GM23338 (cell line): ENCODE data around the gene SLC39A10. TPM values are rescaled to one million over a fixed set of nuclear protein-coding genes. Genes with fewer than 3 reads are reported as not detected.

Experiments
- ATAC-seq: fragments of 200-7000 bp; cut with Tn5 transposase; 3 replicates; pipeline ENCODE4 v1.9.1; 2020
- DNase-seq: peaks from one replicate; pipeline ENCODE4 v3.0.0-alpha.2; 2015; ENCODE audit warnings: low spot score
- H2AFZ ChIP-seq: fragments of 200-600 bp; sonication (generic); 2 replicates; pipeline ENCODE4 v1.8.0; 2016; ENCODE audit warnings: antibody characterized with exemption, mild to moderate bottlenecking, moderate library complexity
- H3F3A ChIP-seq: fragments of 200-600 bp; sonication (generic); replicated peaks from 2 replicates; pipeline ENCODE4 v1.8.0; 2017; ENCODE audit warnings: antibody characterized with exemption, mixed run types, low read depth
- H3K27ac ChIP-seq: fragments of 200-600 bp; sonication (generic); 2 replicates; pipeline ENCODE4 v1.6.1; 2016; ENCODE audit warnings: low read depth
- H3K27me3 ChIP-seq: fragments of 200-600 bp; sonication (generic); 2 replicates; pipeline ENCODE4 v1.8.0; 2016; ENCODE audit warnings: mild to moderate bottlenecking, mixed run types, moderate library complexity; ENCODE audit not compliant: insufficient read depth
- H3K36me3 ChIP-seq: fragments of 200-600 bp; sonication (generic); 2 replicates; pipeline ENCODE4 v1.8.0; 2016; ENCODE audit warnings: mild to moderate bottlenecking; ENCODE audit not compliant: insufficient read depth
- H3K4me1 ChIP-seq: fragments of 200-600 bp; sonication (generic); 2 replicates; pipeline ENCODE4 v1.8.0; 2016; ENCODE audit warnings: mild to moderate bottlenecking, moderate library complexity; ENCODE audit not compliant: insufficient read depth
- H3K4me2 ChIP-seq: fragments of 200-600 bp; sonication (generic); 2 replicates; pipeline ENCODE4 v1.7.1; 2017; ENCODE audit warnings: mixed run types
- H3K4me3 ChIP-seq: fragments of 200-600 bp; sonication (generic); 2 replicates; pipeline ENCODE4 v1.6.1; 2016; ENCODE audit warnings: mixed run types
- H3K79me2 ChIP-seq: fragments of 200-600 bp; sonication (generic); replicated peaks from 2 replicates; pipeline ENCODE4 v1.8.0; 2017; ENCODE audit warnings: mild to moderate bottlenecking; ENCODE audit not compliant: insufficient read depth
- H3K9me2 ChIP-seq: fragments of 200-600 bp; sonication (generic); 2 replicates; pipeline ENCODE4 v1.8.0; 2017; ENCODE audit not compliant: insufficient read depth
- H4K20me1 ChIP-seq: fragments of 200-600 bp; sonication (generic); replicated peaks from 2 replicates; pipeline ENCODE4 v1.8.0; 2017; ENCODE audit warnings: mild to moderate bottlenecking; ENCODE audit not compliant: insufficient read depth
- H3K27ac Mint-ChIP-seq: 2 replicates; pipeline ENCODE4 v1.8.0; 2020; ENCODE audit warnings: inconsistent platforms, mild to moderate bottlenecking, moderate library complexity, mixed read lengths
- H3K27me3 Mint-ChIP-seq: 3 replicates; pipeline ENCODE4 v1.8.0; 2022; ENCODE audit warnings: low read depth, mild to moderate bottlenecking, moderate library complexity, mixed read lengths, inconsistent platforms; ENCODE audit not compliant: insufficient read depth, poor library complexity
- H3K36me3 Mint-ChIP-seq: 3 replicates; pipeline ENCODE4 v1.8.0; 2021; ENCODE audit warnings: low read depth, mild to moderate bottlenecking, inconsistent platforms, moderate library complexity, mixed read lengths
- H3K4me1 Mint-ChIP-seq: 3 replicates; pipeline ENCODE4 v1.8.0; 2020; ENCODE audit warnings: mild to moderate bottlenecking, inconsistent platforms, mixed read lengths
- H3K4me3 Mint-ChIP-seq: 3 replicates; pipeline ENCODE4 v1.8.0; 2021; ENCODE audit warnings: moderate library complexity, mild to moderate bottlenecking, inconsistent platforms, mixed read lengths
- H3K9me3 Mint-ChIP-seq: 3 replicates; pipeline ENCODE4 v1.8.0; 2020; ENCODE audit warnings: moderate library complexity, mild to moderate bottlenecking, inconsistent platforms, mixed read lengths
- CREB1 ChIP-seq: fragments of 250-450 bp; sonication (Bioruptor Pico); IDR thresholded peaks from 2 replicates; pipeline ENCODE4 v1.5.0; 2020; ENCODE audit warnings: low read depth, mild to moderate bottlenecking, moderate library complexity
- CTCF ChIP-seq, 2 experiments: fragments of 200-600 bp in 1 of 2; sonication (generic) in 1 of 2; conservative IDR thresholded peaks; 2 replicates each; pipeline versions ENCODE4 v1.5.1 to v1.6.1; 2016 to 2017; ENCODE audit warnings: antibody characterized with exemption in 2 of 2, low read depth in 2 of 2, mild to moderate bottlenecking in 2 of 2, moderate library complexity in 1 of 2
- EZH2 ChIP-seq: fragments of 200-600 bp; sonication (generic); IDR thresholded peaks from one replicate; pipeline ENCODE4 v1.8.0; 2017; ENCODE audit warnings: antibody characterized with exemption, mild to moderate bottlenecking, low read depth; ENCODE audit not compliant: unreplicated experiment
- EZH2phosphoT487 ChIP-seq: fragments of 200-600 bp; sonication (generic); IDR thresholded peaks from one replicate; pipeline ENCODE4 v1.8.1; 2018; ENCODE audit warnings: antibody characterized with exemption; ENCODE audit not compliant: unreplicated experiment
- JUNB ChIP-seq: IDR thresholded peaks from one replicate; pipeline ENCODE4 v1.6.1; 2016; ENCODE audit warnings: antibody characterized with exemption; ENCODE audit not compliant: unreplicated experiment
- NANOG ChIP-seq: IDR thresholded peaks from 2 replicates; pipeline ENCODE4 v1.6.1; 2016; ENCODE audit warnings: antibody characterized with exemption, borderline replicate concordance
- POLR2AphosphoS5 ChIP-seq: IDR thresholded peaks from 2 replicates; pipeline ENCODE4 v1.6.1; 2016; ENCODE audit warnings: antibody characterized with exemption, low read depth
- STAT1 ChIP-seq: IDR thresholded peaks from one replicate; pipeline ENCODE4 v1.6.1; 2016; ENCODE audit warnings: antibody characterized with exemption; ENCODE audit not compliant: unreplicated experiment
- ZNF114 ChIP-seq: fragments of 250-450 bp; sonication (Bioruptor Pico); IDR thresholded peaks from 2 replicates; pipeline ENCODE4 v1.5.0; 2020; ENCODE audit warnings: mild to moderate bottlenecking, moderate library complexity
- ZNF331 ChIP-seq: fragments of 250-450 bp; sonication (Bioruptor Pico); IDR thresholded peaks from 2 replicates; pipeline ENCODE4 v1.5.0; 2020; ENCODE audit warnings: low read depth, mild to moderate bottlenecking, moderate library complexity
- polyA plus RNA-seq: library from polyadenylated mRNA; unstranded; fragments of >200 nt; fragmentation: Nextera tagmentation; extraction: Ambion mirVana; gene quantifications from 2 replicates; pipeline ENCODE4 v1.2.1, GENCODE V29; 2016
- total RNA-seq: library from RNA; depleted of rRNA; stranded (reverse); fragments of >200 nt; shearing (Covaris generic); gene quantifications from 2 replicates; pipeline ENCODE4 v1.2.3, GENCODE V29; 2014
- TF ChIP-seq, protein P1 (sequence below): fragments of 250-450 bp; sonication (Bioruptor Pico); IDR thresholded peaks from 2 replicates; pipeline ENCODE4 v1.5.0; 2020; ENCODE audit warnings: mild to moderate bottlenecking, moderate library complexity
- TF ChIP-seq, protein P2 (sequence below): IDR thresholded peaks from one replicate; pipeline ENCODE4 v1.6.1; 2018; ENCODE audit warnings: antibody characterized with exemption; ENCODE audit not compliant: unreplicated experiment
- TF ChIP-seq, protein P3 (sequence below): IDR thresholded peaks from 2 replicates; pipeline ENCODE4 v1.6.1; 2016; ENCODE audit warnings: antibody characterized with exemption

SLC39A10 gene
- total and polyA plus RNA-seq, 2 experiments from 2014 or later = 261 to 356 TPM

- peaks cover 6% of the 10 kb centered on the region for H3K4me1 ChIP-seq
- H3K36me3 Mint-ChIP-seq = no peaks in the 10 kb centered on the region; the same call in 1 of the 3 replicates
- no peaks in the 10 kb centered on the region for H3K9me2 ChIP-seq
- no peaks in the 10 kb centered on the region for H3F3A ChIP-seq
- no peak overlapping the region for H3K4me3 ChIP-seq
- no peak for TF ChIP-seq STAT1
- no peak for TF ChIP-seq CTCF (conservative IDR thresholded peaks at IDR 0.05; ENCODE audit: low read depth in 2 of 2)
- TF ChIP-seq ZNF114 = no peak
- TF ChIP-seq, protein P1, sequence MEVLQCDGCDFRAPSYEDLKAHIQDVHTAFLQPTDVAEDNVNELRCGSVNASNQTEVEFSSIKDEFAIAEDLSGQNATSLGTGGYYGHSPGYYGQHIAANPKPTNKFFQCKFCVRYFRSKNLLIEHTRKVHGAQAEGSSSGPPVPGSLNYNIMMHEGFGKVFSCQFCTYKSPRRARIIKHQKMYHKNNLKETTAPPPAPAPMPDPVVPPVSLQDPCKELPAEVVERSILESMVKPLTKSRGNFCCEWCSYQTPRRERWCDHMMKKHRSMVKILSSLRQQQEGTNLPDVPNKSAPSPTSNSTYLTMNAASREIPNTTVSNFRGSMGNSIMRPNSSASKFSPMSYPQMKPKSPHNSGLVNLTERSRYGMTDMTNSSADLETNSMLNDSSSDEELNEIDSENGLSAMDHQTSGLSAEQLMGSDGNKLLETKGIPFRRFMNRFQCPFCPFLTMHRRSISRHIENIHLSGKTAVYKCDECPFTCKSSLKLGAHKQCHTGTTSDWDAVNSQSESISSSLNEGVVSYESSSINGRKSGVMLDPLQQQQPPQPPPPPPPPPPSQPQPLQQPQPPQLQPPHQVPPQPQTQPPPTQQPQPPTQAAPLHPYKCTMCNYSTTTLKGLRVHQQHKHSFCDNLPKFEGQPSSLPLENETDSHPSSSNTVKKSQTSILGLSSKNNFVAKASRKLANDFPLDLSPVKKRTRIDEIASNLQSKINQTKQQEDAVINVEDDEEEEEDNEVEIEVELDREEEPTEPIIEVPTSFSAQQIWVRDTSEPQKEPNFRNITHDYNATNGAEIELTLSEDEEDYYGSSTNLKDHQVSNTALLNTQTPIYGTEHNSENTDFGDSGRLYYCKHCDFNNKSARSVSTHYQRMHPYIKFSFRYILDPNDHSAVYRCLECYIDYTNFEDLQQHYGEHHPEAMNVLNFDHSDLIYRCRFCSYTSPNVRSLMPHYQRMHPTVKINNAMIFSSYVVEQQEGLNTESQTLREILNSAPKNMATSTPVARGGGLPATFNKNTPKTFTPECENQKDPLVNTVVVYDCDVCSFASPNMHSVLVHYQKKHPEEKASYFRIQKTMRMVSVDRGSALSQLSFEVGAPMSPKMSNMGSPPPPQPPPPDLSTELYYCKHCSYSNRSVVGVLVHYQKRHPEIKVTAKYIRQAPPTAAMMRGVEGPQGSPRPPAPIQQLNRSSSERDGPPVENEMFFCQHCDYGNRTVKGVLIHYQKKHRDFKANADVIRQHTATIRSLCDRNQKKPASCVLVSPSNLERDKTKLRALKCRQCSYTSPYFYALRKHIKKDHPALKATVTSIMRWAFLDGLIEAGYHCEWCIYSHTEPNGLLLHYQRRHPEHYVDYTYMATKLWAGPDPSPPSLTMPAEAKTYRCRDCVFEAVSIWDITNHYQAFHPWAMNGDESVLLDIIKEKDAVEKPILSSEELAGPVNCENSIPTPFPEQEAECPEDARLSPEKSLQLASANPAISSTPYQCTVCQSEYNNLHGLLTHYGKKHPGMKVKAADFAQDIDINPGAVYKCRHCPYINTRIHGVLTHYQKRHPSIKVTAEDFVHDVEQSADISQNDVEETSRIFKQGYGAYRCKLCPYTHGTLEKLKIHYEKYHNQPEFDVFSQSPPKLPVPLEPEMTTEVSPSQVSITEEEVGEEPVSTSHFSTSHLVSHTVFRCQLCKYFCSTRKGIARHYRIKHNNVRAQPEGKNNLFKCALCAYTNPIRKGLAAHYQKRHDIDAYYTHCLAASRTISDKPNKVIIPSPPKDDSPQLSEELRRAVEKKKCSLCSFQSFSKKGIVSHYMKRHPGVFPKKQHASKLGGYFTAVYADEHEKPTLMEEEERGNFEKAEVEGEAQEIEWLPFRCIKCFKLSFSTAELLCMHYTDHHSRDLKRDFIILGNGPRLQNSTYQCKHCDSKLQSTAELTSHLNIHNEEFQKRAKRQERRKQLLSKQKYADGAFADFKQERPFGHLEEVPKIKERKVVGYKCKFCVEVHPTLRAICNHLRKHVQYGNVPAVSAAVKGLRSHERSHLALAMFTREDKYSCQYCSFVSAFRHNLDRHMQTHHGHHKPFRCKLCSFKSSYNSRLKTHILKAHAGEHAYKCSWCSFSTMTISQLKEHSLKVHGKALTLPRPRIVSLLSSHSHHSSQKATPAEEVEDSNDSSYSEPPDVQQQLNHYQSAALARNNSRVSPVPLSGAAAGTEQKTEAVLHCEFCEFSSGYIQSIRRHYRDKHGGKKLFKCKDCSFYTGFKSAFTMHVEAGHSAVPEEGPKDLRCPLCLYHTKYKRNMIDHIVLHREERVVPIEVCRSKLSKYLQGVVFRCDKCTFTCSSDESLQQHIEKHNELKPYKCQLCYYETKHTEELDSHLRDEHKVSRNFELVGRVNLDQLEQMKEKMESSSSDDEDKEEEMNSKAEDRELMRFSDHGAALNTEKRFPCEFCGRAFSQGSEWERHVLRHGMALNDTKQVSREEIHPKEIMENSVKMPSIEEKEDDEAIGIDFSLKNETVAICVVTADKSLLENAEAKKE (CRISPR knock-in tag) = no peak
- TF ChIP-seq, protein P2, sequence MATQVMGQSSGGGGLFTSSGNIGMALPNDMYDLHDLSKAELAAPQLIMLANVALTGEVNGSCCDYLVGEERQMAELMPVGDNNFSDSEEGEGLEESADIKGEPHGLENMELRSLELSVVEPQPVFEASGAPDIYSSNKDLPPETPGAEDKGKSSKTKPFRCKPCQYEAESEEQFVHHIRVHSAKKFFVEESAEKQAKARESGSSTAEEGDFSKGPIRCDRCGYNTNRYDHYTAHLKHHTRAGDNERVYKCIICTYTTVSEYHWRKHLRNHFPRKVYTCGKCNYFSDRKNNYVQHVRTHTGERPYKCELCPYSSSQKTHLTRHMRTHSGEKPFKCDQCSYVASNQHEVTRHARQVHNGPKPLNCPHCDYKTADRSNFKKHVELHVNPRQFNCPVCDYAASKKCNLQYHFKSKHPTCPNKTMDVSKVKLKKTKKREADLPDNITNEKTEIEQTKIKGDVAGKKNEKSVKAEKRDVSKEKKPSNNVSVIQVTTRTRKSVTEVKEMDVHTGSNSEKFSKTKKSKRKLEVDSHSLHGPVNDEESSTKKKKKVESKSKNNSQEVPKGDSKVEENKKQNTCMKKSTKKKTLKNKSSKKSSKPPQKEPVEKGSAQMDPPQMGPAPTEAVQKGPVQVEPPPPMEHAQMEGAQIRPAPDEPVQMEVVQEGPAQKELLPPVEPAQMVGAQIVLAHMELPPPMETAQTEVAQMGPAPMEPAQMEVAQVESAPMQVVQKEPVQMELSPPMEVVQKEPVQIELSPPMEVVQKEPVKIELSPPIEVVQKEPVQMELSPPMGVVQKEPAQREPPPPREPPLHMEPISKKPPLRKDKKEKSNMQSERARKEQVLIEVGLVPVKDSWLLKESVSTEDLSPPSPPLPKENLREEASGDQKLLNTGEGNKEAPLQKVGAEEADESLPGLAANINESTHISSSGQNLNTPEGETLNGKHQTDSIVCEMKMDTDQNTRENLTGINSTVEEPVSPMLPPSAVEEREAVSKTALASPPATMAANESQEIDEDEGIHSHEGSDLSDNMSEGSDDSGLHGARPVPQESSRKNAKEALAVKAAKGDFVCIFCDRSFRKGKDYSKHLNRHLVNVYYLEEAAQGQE = no peak
- TF ChIP-seq ZNF331 (CRISPR knock-in tag) = no peak
- TF ChIP-seq, protein P3, sequence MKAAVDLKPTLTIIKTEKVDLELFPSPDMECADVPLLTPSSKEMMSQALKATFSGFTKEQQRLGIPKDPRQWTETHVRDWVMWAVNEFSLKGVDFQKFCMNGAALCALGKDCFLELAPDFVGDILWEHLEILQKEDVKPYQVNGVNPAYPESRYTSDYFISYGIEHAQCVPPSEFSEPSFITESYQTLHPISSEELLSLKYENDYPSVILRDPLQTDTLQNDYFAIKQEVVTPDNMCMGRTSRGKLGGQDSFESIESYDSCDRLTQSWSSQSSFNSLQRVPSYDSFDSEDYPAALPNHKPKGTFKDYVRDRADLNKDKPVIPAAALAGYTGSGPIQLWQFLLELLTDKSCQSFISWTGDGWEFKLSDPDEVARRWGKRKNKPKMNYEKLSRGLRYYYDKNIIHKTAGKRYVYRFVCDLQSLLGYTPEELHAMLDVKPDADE = no peak
- TF ChIP-seq JUNB = no peak
- TF ChIP-seq NANOG = no peak
- no peak for TF ChIP-seq EZH2phosphoT487
- no peak for TF ChIP-seq POLR2AphosphoS5
- no peak for TF ChIP-seq EZH2
- TF ChIP-seq CREB1 (CRISPR knock-in tag) = no peak
- DNase-seq (no peak), ATAC-seq (no peak)
- no peak overlapping the region for H3K27ac Mint-ChIP-seq
- H3K27ac ChIP-seq = no peak overlapping the region
- H3K79me2 ChIP-seq = no peaks in the 10 kb centered on the region
- H2AFZ ChIP-seq = no peak overlapping the region
- no peak overlapping the region for H3K4me3 Mint-ChIP-seq
- H4K20me1 ChIP-seq = no peaks in the 10 kb centered on the region
- no peaks in the 10 kb centered on the region for H3K36me3 ChIP-seq
- no peaks in the 10 kb centered on the region for H3K27me3 ChIP-seq
- no peak overlapping the region for H3K4me2 ChIP-seq
- H3K4me1 Mint-ChIP-seq = peaks cover 14% of the 10 kb centered on the region; the same call in 2 of the 3 replicates
- H3K9me3 Mint-ChIP-seq = no peaks in the 10 kb centered on the region
- peaks cover 1% of the 10 kb centered on the region for H3K27me3 Mint-ChIP-seq
Measured at GRCh38 chr2:195756218-195756942, 99.4 kb downstream of the SLC39A10 start.
